ENCODE data around the gene TTC23. TPM values are rescaled to one million over a fixed set of nuclear protein-coding genes. Genes with fewer than 3 reads are reported as not detected.
A peak's percentile ranks its signal among the peaks of the same experiment; 100 is the strongest.

Gene TTC23
- total and polyA plus RNA-seq, 9 of the 15 experiments (the other 6 are each of a cell fraction or from before 2014, with no cell fraction given), result 0.41 to 4.5 (median 2.5) TPM

- 9% methylated on average over 8 of the region's 8 CpGs for WGBS (ENCODE audit: insufficient coverage, low coverage, missing lambda C conversion rate)
- TF ChIP-seq GATAD2A (IDR thresholded peaks at IDR 0.05) (no peak), CEBPG (CRISPR knock-in tag; IDR thresholded peaks at IDR 0.05) (no peak), CEBPG (tag; conservative IDR thresholded peaks at IDR 0.05 in 1 of 2, IDR thresholded peaks at IDR 0.05 in 1 of 2) (0 out of 4 replicates have a peak, but pooled peaks have one; percentile 15 to 23)
- Histone ChIP-seq H2AFZ (ENCODE audit: low read depth, low read length) (no peak overlapping the region), H3K27me3 (ENCODE audit: control insufficient read depth in 2 of 2, insufficient read depth in 2 of 2, low read length in 2 of 2) (peaks cover 7 to 44% of the 10 kb centered on the region in 2 experiments; a peak in 4 of 5 replicates), H3K9me1 (ENCODE audit: control insufficient read depth, insufficient read depth, low read length) (no peaks in the 10 kb centered on the region), H3K27ac (ENCODE audit: extremely low read depth, low read depth, low read length) (no peak overlapping the region), H3K4me2 (ENCODE audit: insufficient read depth, low read length) (no peak overlapping the region), H3K9ac (ENCODE audit: insufficient read depth in 1 of 2, low read depth in 2 of 2, low read length in 2 of 2) (no peak overlapping the region), H4K20me1 (replicated peaks; ENCODE audit: control insufficient read depth, insufficient read depth, low read length) (no peaks in the 10 kb centered on the region), H3K4me1 (replicated peaks in 1 of 2; ENCODE audit: control insufficient read depth in 2 of 2, insufficient read depth in 2 of 2, low read length in 2 of 2) (peaks cover 0 to under 1% of the 10 kb centered on the region in 2 experiments; a peak in 2 of 5 replicates), H3K9me3 (replicated peaks; ENCODE audit: control insufficient read depth, insufficient read depth, low read depth, low read length) (no peaks in the 10 kb centered on the region), H3K79me2 (ENCODE audit: control insufficient read depth, insufficient read depth, low read length) (no peaks in the 10 kb centered on the region), H3K36me3 (ENCODE audit: control insufficient read depth, insufficient read depth, low read length) (no peaks in the 10 kb centered on the region), H3K4me3 (no peak overlapping the region)
- ChIA-PET CTCF (ENCODE audit: low intra/inter-chr PET ratio) (no interaction called here), POLR2A (interaction anchor here (1.5 kb wide), 1 partner anchor 14 kb away, joined by 4 read pairs; no protein-coding TSS in a partner anchor)
- in situ Hi-C loops (cut with MboI), result no loop called here
- DNase-seq (ENCODE audit: extremely low read depth in 1 of 4, low spot score in 3 of 4), result no peak
- BruUV-seq (replicated peaks), result no TSS peak
- ATAC-seq, result no peak
- FAIRE-seq, result no peak
- intact Hi-C loops (cut with micrococcal nuclease), result no loop called here
Observed at GRCh38 chr15:99110581-99111320, 138.6 kb downstream of the TTC23 start.

- no peak for DNase-seq (ENCODE audit: extremely low read depth in 1 of 4, low spot score in 3 of 4)
- Histone ChIP-seq H4K20me1 (replicated peaks; ENCODE audit: control insufficient read depth, insufficient read depth, low read length) (no peaks in the 10 kb centered on the region), H3K36me3 (ENCODE audit: control insufficient read depth, insufficient read depth, low read length) (no peaks in the 10 kb centered on the region), H3K27me3 (ENCODE audit: control insufficient read depth in 2 of 2, insufficient read depth in 2 of 2, low read length in 2 of 2) (peaks cover 7 to 44% of the 10 kb centered on the region in 2 experiments; a peak in 4 of 5 replicates), H3K4me1 (replicated peaks in 1 of 2; ENCODE audit: control insufficient read depth in 2 of 2, insufficient read depth in 2 of 2, low read length in 2 of 2) (peaks cover 0 to 6% of the 10 kb centered on the region in 2 experiments; a peak in 2 of 5 replicates), H3K4me2 (ENCODE audit: insufficient read depth, low read length) (no peak overlapping the region), H3K9me3 (replicated peaks; ENCODE audit: control insufficient read depth, insufficient read depth, low read depth, low read length) (no peaks in the 10 kb centered on the region), H2AFZ (ENCODE audit: low read depth, low read length) (no peak overlapping the region), H3K9ac (ENCODE audit: insufficient read depth in 1 of 2, low read depth in 2 of 2, low read length in 2 of 2) (no peak overlapping the region), H3K9me1 (ENCODE audit: control insufficient read depth, insufficient read depth, low read length) (no peaks in the 10 kb centered on the region), H3K27ac (ENCODE audit: extremely low read depth, low read depth, low read length) (no peak overlapping the region), H3K4me3 (no peak overlapping the region), H3K79me2 (ENCODE audit: control insufficient read depth, insufficient read depth, low read length) (no peaks in the 10 kb centered on the region)
- BruUV-seq (replicated peaks), result no TSS peak
- POLR2A ChIA-PET, result interaction anchor here (0.5 to 1.5 kb wide), 2 partner anchors 14 to 309 kb away, joined by 3 to 4 read pairs; no protein-coding TSS in a partner anchor
- FAIRE-seq, result no peak
- WGBS (ENCODE audit: insufficient coverage, low coverage, missing lambda C conversion rate), result 20% methylated on average over 12 of the region's 12 CpGs
- in situ Hi-C loops (cut with MboI), result no loop called here
- CTCF ChIA-PET (ENCODE audit: low intra/inter-chr PET ratio), result no interaction called here
- no peak for ATAC-seq
- intact Hi-C loops (cut with micrococcal nuclease), result no loop called here
- no peak for TF ChIP-seq CLOCK (CRISPR knock-in tag; IDR thresholded peaks at IDR 0.05; ENCODE audit: borderline replicate concordance)
- no peak for TF ChIP-seq SMARCA5 (IDR thresholded peaks at IDR 0.05)
- no peak for TF ChIP-seq NFXL1 (CRISPR knock-in tag; IDR thresholded peaks at IDR 0.05)
- no peak for TF ChIP-seq ETV5 (CRISPR knock-in tag; IDR thresholded peaks at IDR 0.05; ENCODE audit: low read depth)
- TF ChIP-seq GATA2 (CRISPR knock-in tag; IDR thresholded peaks at IDR 0.05), result no peak
- TF ChIP-seq ZNF384 (IDR thresholded peaks at IDR 0.05; ENCODE audit: low read depth, low read length), result no peak
- no peak for TF ChIP-seq RAD21 (CRISPR knock-in tag; conservative IDR thresholded peaks at IDR 0.05 in 1 of 2, IDR thresholded peaks at IDR 0.05 in 1 of 2)
- TF ChIP-seq VEZF1 (CRISPR knock-in tag; IDR thresholded peaks at IDR 0.05), result no peak
Observed at GRCh38 chr15:99110093-99110492, 139.3 kb downstream of the TTC23 start.

Measured in K562 (cell line).